ENCODE results near the gene SH2D3C. TPM values are rescaled to one million over a fixed set of nuclear protein-coding genes. Genes with fewer than 3 reads are reported as not detected.

Gene SH2D3C
- polyA plus RNA-seq, 1 donor from 2014 or later, result 14.5 TPM

DNA sequence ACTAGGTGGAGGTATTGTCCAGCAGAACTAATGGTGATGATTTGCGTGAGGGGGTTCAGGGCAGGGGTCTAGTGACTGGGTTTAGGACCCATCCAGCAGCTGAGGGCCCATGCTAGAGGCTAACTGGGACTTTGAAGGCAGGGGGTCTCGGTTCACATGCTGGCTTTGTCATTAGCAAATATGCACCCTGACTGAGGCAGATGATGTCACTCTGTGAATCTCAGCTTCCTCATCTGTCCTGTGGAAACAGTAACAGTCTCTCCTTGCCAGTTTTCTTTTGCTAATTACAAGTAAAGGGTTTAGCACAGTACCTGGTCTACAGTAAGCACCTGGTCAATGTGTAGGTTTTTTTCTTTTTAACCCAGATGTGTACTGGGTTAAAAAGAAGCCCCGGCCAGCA is 5.2 kb downstream of the SH2D3C start:
- TF ChIP-seq POLR2AphosphoS5 (IDR thresholded peaks at IDR 0.05), result no peak
- TF ChIP-seq TAF1 (IDR thresholded peaks at IDR 0.05; ENCODE audit: low read depth), result no peak
- TF ChIP-seq MXI1 (conservative IDR thresholded peaks at IDR 0.05; ENCODE audit: poor library complexity, severe bottlenecking), result no peak
- no peak for TF ChIP-seq REST (IDR thresholded peaks at IDR 0.05; ENCODE audit: borderline replicate concordance)
- Histone ChIP-seq H3K36me3 (ENCODE audit: insufficient read depth, low read length) (no peaks in the 10 kb centered on the region), H4K20me1 (ENCODE audit: insufficient read depth) (no peaks in the 10 kb centered on the region), H3K27ac (ENCODE audit: low read length) (no peak overlapping the region), H3K9me2 (ENCODE audit: insufficient read depth, low read length) (no peaks in the 10 kb centered on the region), H3K4me2 (ENCODE audit: low read length) (no peak overlapping the region), H3F3A (ENCODE audit: insufficient read depth, low read length, poor library complexity, severe bottlenecking) (no peaks in the 10 kb centered on the region), H2AFZ (ENCODE audit: low read depth, low read length) (no peak overlapping the region), H3K4me3 (ENCODE audit: low read length) (no peak overlapping the region), H3K27me3 (ENCODE audit: insufficient read depth, low read depth, low read length) (no peaks in the 10 kb centered on the region), H3K79me2 (replicated peaks; ENCODE audit: insufficient read depth, low read length) (no peaks in the 10 kb centered on the region), H3K9ac (ENCODE audit: low read length) (no peak overlapping the region), H3K9me3 (ENCODE audit: low read length) (no peaks in the 10 kb centered on the region)

GRCh38 chr9:127772603-127773002 is 5.9 kb downstream of the SH2D3C start:
- H3K9ac ChIP-seq (ENCODE audit: low read length), result no peak overlapping the region
- H3K9me2 ChIP-seq (ENCODE audit: insufficient read depth, low read length), result no peaks in the 10 kb centered on the region
- H3K4me2 ChIP-seq (ENCODE audit: low read length), result no peak overlapping the region
- H3K36me3 ChIP-seq (ENCODE audit: insufficient read depth, low read length), result no peaks in the 10 kb centered on the region
- no peaks in the 10 kb centered on the region for H3K79me2 ChIP-seq (replicated peaks; ENCODE audit: insufficient read depth, low read length)
- no peaks in the 10 kb centered on the region for H3F3A ChIP-seq (ENCODE audit: insufficient read depth, low read length, poor library complexity, severe bottlenecking)
- TF ChIP-seq CTCF (IDR thresholded peaks at IDR 0.05; ENCODE audit: poor library complexity, severe bottlenecking) (no peak), POLR2AphosphoS5 (IDR thresholded peaks at IDR 0.05) (no peak), MXI1 (conservative IDR thresholded peaks at IDR 0.05; ENCODE audit: poor library complexity, severe bottlenecking) (no peak), RAD21 (conservative IDR thresholded peaks at IDR 0.05) (no peak), REST (IDR thresholded peaks at IDR 0.05; ENCODE audit: borderline replicate concordance) (no peak), EP300 (conservative IDR thresholded peaks at IDR 0.05; ENCODE audit: poor library complexity, severe bottlenecking) (no peak), TAF1 (IDR thresholded peaks at IDR 0.05; ENCODE audit: low read depth) (no peak), SMC3 (conservative IDR thresholded peaks at IDR 0.05; ENCODE audit: poor library complexity) (no peak), EZH2 (IDR thresholded peaks at IDR 0.05; ENCODE audit: borderline replicate concordance, insufficient read depth, low read length, poor library complexity, severe bottlenecking) (no peak)
- no peak overlapping the region for H3K4me3 ChIP-seq (ENCODE audit: low read length)
- H4K20me1 ChIP-seq (ENCODE audit: insufficient read depth), result no peaks in the 10 kb centered on the region
- no peaks in the 10 kb centered on the region for H3K9me3 ChIP-seq (ENCODE audit: low read length)
- H3K27ac ChIP-seq (ENCODE audit: low read length), result no peak overlapping the region
- H2AFZ ChIP-seq (ENCODE audit: low read depth, low read length), result no peak overlapping the region
- H3K27me3 ChIP-seq (ENCODE audit: insufficient read depth, low read depth, low read length), result no peaks in the 10 kb centered on the region
